Activated effector memory CD4-positive, alpha-beta T cell treated with Interleukin-2 at 50 U/mL for 16 hours (primary cell): Measurements from ENCODE around the gene CDC42EP4.

ENCODE experiments used
- DNase-seq: peaks from one replicate; pipeline ENCODE4 v3.0.0-alpha.2; 2020

CDC42EP4 gene

GRCh38 chr17:73247726-73248125 lies 64.1 kb downstream of the CDC42EP4 start:
- no peak for DNase-seq

- DNase-seq, result no peak
Observed at GRCh38 chr17:73240561-73240960, 71.2 kb downstream of the CDC42EP4 start.

DNA sequence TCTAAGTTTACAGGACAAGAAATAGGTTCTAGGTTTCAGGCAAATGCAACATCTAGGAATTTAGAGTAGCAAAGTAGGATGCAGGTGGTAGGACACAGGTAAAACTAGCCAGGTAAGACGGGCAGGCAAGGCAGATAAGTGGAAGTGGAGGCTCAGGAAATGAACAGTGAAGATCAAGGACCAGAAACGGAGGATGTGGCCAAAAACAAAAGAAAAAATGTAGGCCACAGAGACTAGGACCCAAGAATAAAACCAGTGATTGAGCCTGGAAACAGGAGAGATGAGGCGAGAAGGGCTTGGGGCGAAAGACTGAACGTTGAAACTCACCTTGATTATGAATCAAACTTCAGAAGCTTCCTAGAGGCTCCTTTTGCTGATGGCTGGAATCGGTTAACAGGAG lies 74.1 kb downstream of the CDC42EP4 start:
- DNase-seq, result no peak

GRCh38 chr17:73234736-73235135 lies 77.1 kb downstream of the CDC42EP4 start:
- no peak for DNase-seq
